Measurements from ENCODE around the gene CLOCK.
A peak's percentile ranks its signal among the peaks of the same experiment; 100 is the strongest.

Gene CLOCK

DNA sequence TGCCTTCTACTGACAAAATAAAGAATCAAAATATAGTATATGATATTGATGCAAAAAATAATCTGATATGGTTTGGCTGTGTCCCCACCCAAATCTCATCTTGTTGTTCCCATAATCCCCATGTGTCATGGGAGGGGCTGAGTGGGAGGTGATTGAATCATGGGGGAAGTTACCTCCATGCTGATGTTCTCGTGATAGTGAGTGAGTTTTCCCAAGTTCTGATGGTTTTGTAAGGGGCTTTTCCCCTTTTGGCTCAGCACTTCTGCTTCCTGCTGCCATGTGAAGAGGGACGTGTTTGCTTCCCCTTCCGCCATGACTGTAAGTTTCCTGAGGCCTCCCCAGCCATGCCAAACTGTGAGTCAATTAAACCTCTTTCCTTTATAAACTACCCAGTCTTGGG lies 80.7 kb downstream of the CLOCK start:
- Histone ChIP-seq H3K79me1 (ENCODE audit: low read length) (no peaks in the 10 kb centered on the region), H3K4me3 (ENCODE audit: low read length) (no peak overlapping the region), H3K79me2 (ENCODE audit: control insufficient read depth, insufficient read depth, low read length) (no peaks in the 10 kb centered on the region), H3K9ac (ENCODE audit: low read length) (no peak overlapping the region), H3K23ac (ENCODE audit: low read length) (no peak overlapping the region), H3K27me3 (ENCODE audit: insufficient read depth, low read length, poor library complexity) (no peaks in the 10 kb centered on the region), H2BK5ac (ENCODE audit: low read length) (no peak overlapping the region), H3K36me3 (ENCODE audit: control insufficient read depth, insufficient read depth, low read length) (no peaks in the 10 kb centered on the region), H3K4me2 (ENCODE audit: low read length) (no peak overlapping the region), H3K4ac (ENCODE audit: low read depth, low read length) (no peak overlapping the region), H3K18ac (ENCODE audit: low read length) (no peak overlapping the region), H3K56ac (ENCODE audit: low read length) (no peak overlapping the region), H2BK15ac (replicated peaks; ENCODE audit: low read depth) (no peak overlapping the region), H3K4me1 (ENCODE audit: control insufficient read depth, low read depth, low read length) (no peaks in the 10 kb centered on the region), H4K8ac (ENCODE audit: low read depth, low read length) (no peak overlapping the region), H4K5ac (ENCODE audit: low read length) (no peak overlapping the region), H2AK5ac (ENCODE audit: low read length) (no peak overlapping the region), H3K27ac (ENCODE audit: low read depth, low read length) (no peak overlapping the region), H2BK120ac (ENCODE audit: low read depth, low read length) (no peak overlapping the region)
- no CpG with 5 or more reads among the region's 3 CpGs for WGBS (ENCODE audit: extremely low coverage, insufficient coverage, low lambda C conversion rate)
- DNase-seq: no peak

- H2BK120ac ChIP-seq (ENCODE audit: low read depth, low read length): no peak overlapping the region
- no peak overlapping the region for H2AK5ac ChIP-seq (ENCODE audit: low read length)
- no peak overlapping the region for H3K4me3 ChIP-seq (ENCODE audit: low read length)
- no peak overlapping the region for H3K23ac ChIP-seq (ENCODE audit: low read length)
- H3K79me2 ChIP-seq (ENCODE audit: control insufficient read depth, insufficient read depth, low read length): no peaks in the 10 kb centered on the region
- no peak for DNase-seq
- H3K18ac ChIP-seq (ENCODE audit: low read length): no peak overlapping the region
- H3K36me3 ChIP-seq (ENCODE audit: control insufficient read depth, insufficient read depth, low read length): peaks cover 2% of the 10 kb centered on the region
- no peak overlapping the region for H3K9ac ChIP-seq (ENCODE audit: low read length)
- H2BK5ac ChIP-seq (ENCODE audit: low read length): no peak overlapping the region
- no peak overlapping the region for H4K5ac ChIP-seq (ENCODE audit: low read length)
- H4K8ac ChIP-seq (ENCODE audit: low read depth, low read length): no peak overlapping the region
- no peak overlapping the region for H3K4ac ChIP-seq (ENCODE audit: low read depth, low read length)
- H3K4me1 ChIP-seq (ENCODE audit: control insufficient read depth, low read depth, low read length): no peaks in the 10 kb centered on the region
- H3K27ac ChIP-seq (ENCODE audit: low read depth, low read length): no peak overlapping the region
- no peak overlapping the region for H2BK15ac ChIP-seq (replicated peaks; ENCODE audit: low read depth)
- H3K27me3 ChIP-seq (ENCODE audit: insufficient read depth, low read length, poor library complexity): no peaks in the 10 kb centered on the region
- H3K4me2 ChIP-seq (ENCODE audit: low read length): no peak overlapping the region
- WGBS (ENCODE audit: extremely low coverage, insufficient coverage, low lambda C conversion rate): no CpG with 5 or more reads among the region's 2 CpGs
- H3K79me1 ChIP-seq (ENCODE audit: low read length): no peaks in the 10 kb centered on the region
- H3K56ac ChIP-seq (ENCODE audit: low read length): no peak overlapping the region
Measured at GRCh38 chr4:55458611-55459010, 88.1 kb downstream of the CLOCK start.

GRCh38 chr4:55458164-55458563 lies 88.5 kb downstream of the CLOCK start:
- WGBS (ENCODE audit: extremely low coverage, insufficient coverage, low lambda C conversion rate): no CpG with 5 or more reads among the region's 5 CpGs
- Histone ChIP-seq H3K9ac (ENCODE audit: low read length) (no peak overlapping the region), H3K36me3 (ENCODE audit: control insufficient read depth, insufficient read depth, low read length) (peaks cover 2% of the 10 kb centered on the region), H3K4me2 (ENCODE audit: low read length) (no peak overlapping the region), H4K5ac (ENCODE audit: low read length) (no peak overlapping the region), H3K79me1 (ENCODE audit: low read length) (no peaks in the 10 kb centered on the region), H3K27ac (ENCODE audit: low read depth, low read length) (no peak overlapping the region), H3K18ac (ENCODE audit: low read length) (no peak overlapping the region), H2BK120ac (ENCODE audit: low read depth, low read length) (no peak overlapping the region), H3K23ac (ENCODE audit: low read length) (no peak overlapping the region), H3K27me3 (ENCODE audit: insufficient read depth, low read length, poor library complexity) (no peaks in the 10 kb centered on the region), H2BK15ac (replicated peaks; ENCODE audit: low read depth) (no peak overlapping the region), H3K56ac (ENCODE audit: low read length) (no peak overlapping the region), H2BK5ac (ENCODE audit: low read length) (no peak overlapping the region), H4K8ac (ENCODE audit: low read depth, low read length) (no peak overlapping the region), H3K4me3 (ENCODE audit: low read length) (no peak overlapping the region), H3K79me2 (ENCODE audit: control insufficient read depth, insufficient read depth, low read length) (no peaks in the 10 kb centered on the region), H3K4me1 (ENCODE audit: control insufficient read depth, low read depth, low read length) (no peaks in the 10 kb centered on the region), H2AK5ac (ENCODE audit: low read length) (no peak overlapping the region), H3K4ac (ENCODE audit: low read depth, low read length) (no peak overlapping the region)
- peak; percentile 9 for DNase-seq

- Histone ChIP-seq H4K5ac (ENCODE audit: low read length) (no peak overlapping the region), H3K18ac (ENCODE audit: low read length) (no peak overlapping the region), H2BK120ac (ENCODE audit: low read depth, low read length) (no peak overlapping the region), H3K56ac (ENCODE audit: low read length) (no peak overlapping the region), H3K27ac (ENCODE audit: low read depth, low read length) (no peak overlapping the region), H3K4me1 (ENCODE audit: control insufficient read depth, low read depth, low read length) (no peaks in the 10 kb centered on the region), H2BK15ac (replicated peaks; ENCODE audit: low read depth) (no peak overlapping the region), H3K4me3 (ENCODE audit: low read length) (no peak overlapping the region), H3K79me1 (ENCODE audit: low read length) (no peaks in the 10 kb centered on the region), H4K8ac (ENCODE audit: low read depth, low read length) (no peak overlapping the region), H2AK5ac (ENCODE audit: low read length) (no peak overlapping the region), H3K36me3 (ENCODE audit: control insufficient read depth, insufficient read depth, low read length) (peaks cover 3% of the 10 kb centered on the region), H2BK5ac (ENCODE audit: low read length) (no peak overlapping the region), H3K4me2 (ENCODE audit: low read length) (no peak overlapping the region), H3K4ac (ENCODE audit: low read depth, low read length) (no peak overlapping the region), H3K79me2 (ENCODE audit: control insufficient read depth, insufficient read depth, low read length) (no peaks in the 10 kb centered on the region), H3K23ac (ENCODE audit: low read length) (no peak overlapping the region), H3K27me3 (ENCODE audit: insufficient read depth, low read length, poor library complexity) (no peaks in the 10 kb centered on the region), H3K9ac (ENCODE audit: low read length) (no peak overlapping the region)
- DNase-seq: no peak
- WGBS (ENCODE audit: extremely low coverage, insufficient coverage, low lambda C conversion rate): no CpG with 5 or more reads among the region's 8 CpGs
Measured at GRCh38 chr4:55450566-55450965, 96.1 kb downstream of the CLOCK start.

DNA sequence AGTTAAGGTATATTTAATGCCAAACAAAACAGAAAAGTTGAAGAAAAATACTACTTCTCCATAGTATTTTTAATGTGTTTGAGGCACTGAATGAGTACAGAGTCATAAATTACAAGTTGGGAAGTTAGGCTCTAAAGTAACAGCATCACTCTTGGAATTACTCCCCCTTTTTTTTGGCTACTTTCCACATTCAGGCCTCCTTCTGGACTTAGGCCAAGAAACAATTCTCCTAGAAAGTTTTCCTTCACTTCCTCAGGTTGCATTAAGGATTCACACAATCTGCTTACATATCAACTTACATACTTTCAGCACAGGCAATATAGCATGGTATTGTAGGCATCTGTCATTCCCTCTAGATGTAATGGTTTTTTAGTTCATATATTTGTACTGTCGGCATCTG lies 98.9 kb downstream of the CLOCK start:
- Histone ChIP-seq H3K4me2 (ENCODE audit: low read length) (no peak overlapping the region), H3K4ac (ENCODE audit: low read depth, low read length) (no peak overlapping the region), H3K79me1 (ENCODE audit: low read length) (no peaks in the 10 kb centered on the region), H3K27ac (ENCODE audit: low read depth, low read length) (no peak overlapping the region), H4K8ac (ENCODE audit: low read depth, low read length) (no peak overlapping the region), H3K36me3 (ENCODE audit: control insufficient read depth, insufficient read depth, low read length) (peaks cover 5% of the 10 kb centered on the region), H2BK15ac (replicated peaks; ENCODE audit: low read depth) (no peak overlapping the region), H3K56ac (ENCODE audit: low read length) (no peak overlapping the region), H3K9ac (ENCODE audit: low read length) (no peak overlapping the region), H3K79me2 (ENCODE audit: control insufficient read depth, insufficient read depth, low read length) (no peaks in the 10 kb centered on the region), H2AK5ac (ENCODE audit: low read length) (no peak overlapping the region), H3K4me1 (ENCODE audit: control insufficient read depth, low read depth, low read length) (no peaks in the 10 kb centered on the region), H2BK120ac (ENCODE audit: low read depth, low read length) (no peak overlapping the region), H3K18ac (ENCODE audit: low read length) (no peak overlapping the region), H2BK5ac (ENCODE audit: low read length) (no peak overlapping the region), H3K4me3 (ENCODE audit: low read length) (no peak overlapping the region), H4K5ac (ENCODE audit: low read length) (no peak overlapping the region), H3K23ac (ENCODE audit: low read length) (no peak overlapping the region), H3K27me3 (ENCODE audit: insufficient read depth, low read length, poor library complexity) (no peaks in the 10 kb centered on the region)
- DNase-seq: no peak
- no CpG with 5 or more reads among the region's 1 CpG for WGBS (ENCODE audit: extremely low coverage, insufficient coverage, low lambda C conversion rate)

DNA sequence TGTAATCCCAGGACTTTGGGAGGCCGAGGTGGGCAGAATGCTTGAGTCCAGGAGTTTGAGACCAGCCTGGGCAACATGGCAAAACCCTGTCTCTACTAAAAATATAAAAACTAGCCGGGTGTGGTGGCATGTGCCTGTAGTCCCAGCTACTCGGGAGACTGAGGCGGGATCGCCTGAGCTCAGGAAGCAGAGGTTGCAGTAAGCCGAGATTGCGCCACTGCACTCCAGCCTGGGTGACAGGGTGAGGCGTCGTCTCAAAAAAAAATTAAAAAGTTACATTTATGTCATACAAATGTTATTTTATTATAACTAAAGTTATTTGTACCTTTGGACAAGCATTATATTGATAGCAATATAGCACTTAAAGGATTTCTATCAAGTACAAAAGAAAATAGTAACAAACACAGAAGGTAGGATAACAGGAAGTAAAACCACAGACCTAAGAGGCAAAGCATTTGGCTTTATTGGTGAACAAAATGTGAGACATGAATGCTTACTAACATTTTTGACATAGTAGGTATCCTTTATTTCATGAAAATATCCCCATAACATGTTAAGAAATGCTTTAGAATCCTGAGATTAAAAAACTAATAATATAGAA lies 99.5 kb downstream of the CLOCK start:
- H3K27ac ChIP-seq (ENCODE audit: low read depth, low read length): no peak overlapping the region
- H3K4me2 ChIP-seq (ENCODE audit: low read length): no peak overlapping the region
- H4K8ac ChIP-seq (ENCODE audit: low read depth, low read length): no peak overlapping the region
- no peak overlapping the region for H3K18ac ChIP-seq (ENCODE audit: low read length)
- no peaks in the 10 kb centered on the region for H3K27me3 ChIP-seq (ENCODE audit: insufficient read depth, low read length, poor library complexity)
- no peak overlapping the region for H3K4ac ChIP-seq (ENCODE audit: low read depth, low read length)
- no peaks in the 10 kb centered on the region for H3K4me1 ChIP-seq (ENCODE audit: control insufficient read depth, low read depth, low read length)
- no peak overlapping the region for H3K4me3 ChIP-seq (ENCODE audit: low read length)
- peaks cover 5% of the 10 kb centered on the region for H3K36me3 ChIP-seq (ENCODE audit: control insufficient read depth, insufficient read depth, low read length)
- no peaks in the 10 kb centered on the region for H3K79me2 ChIP-seq (ENCODE audit: control insufficient read depth, insufficient read depth, low read length)
- no peak overlapping the region for H2BK5ac ChIP-seq (ENCODE audit: low read length)
- no peak overlapping the region for H2AK5ac ChIP-seq (ENCODE audit: low read length)
- H3K23ac ChIP-seq (ENCODE audit: low read length): no peak overlapping the region
- no peak overlapping the region for H3K9ac ChIP-seq (ENCODE audit: low read length)
- DNase-seq: no peak
- H2BK120ac ChIP-seq (ENCODE audit: low read depth, low read length): no peak overlapping the region
- no peaks in the 10 kb centered on the region for H3K79me1 ChIP-seq (ENCODE audit: low read length)
- H3K56ac ChIP-seq (ENCODE audit: low read length): no peak overlapping the region
- H2BK15ac ChIP-seq (replicated peaks; ENCODE audit: low read depth): no peak overlapping the region
- no peak overlapping the region for H4K5ac ChIP-seq (ENCODE audit: low read length)
- WGBS (ENCODE audit: extremely low coverage, insufficient coverage, low lambda C conversion rate): no CpG with 5 or more reads among the region's 9 CpGs

Measured in mesendoderm (in vitro differentiated cells).